Measurements from ENCODE around the gene HOXA1. TPM values are rescaled to one million over a fixed set of nuclear protein-coding genes. Genes with fewer than 3 reads are reported as not detected.

Gene HOXA1
- total and polyA plus RNA-seq, 2 of the 8 experiments (the other 6 are each of a cell fraction or from before 2014, with no cell fraction given), result not detected

DNA sequence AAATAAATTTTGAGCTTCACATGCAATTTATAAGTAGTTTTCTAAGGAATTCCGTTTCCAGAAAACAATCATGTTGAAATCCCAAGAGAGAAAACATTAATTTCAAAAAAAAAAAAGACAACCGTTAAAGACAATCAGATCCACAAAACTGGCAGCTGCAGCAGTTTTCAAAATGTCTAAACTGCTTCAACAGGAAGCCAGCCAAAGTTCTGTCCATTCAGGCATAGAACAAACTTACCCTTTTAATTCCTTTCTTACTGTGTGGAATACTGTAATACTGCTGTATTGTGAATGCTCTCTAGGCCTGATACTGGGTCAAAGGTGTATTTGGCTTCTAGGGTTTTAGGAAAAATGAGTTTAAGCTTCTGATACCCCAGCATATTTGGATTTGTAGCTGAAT, 31.6 kb downstream of the HOXA1 start:
- H3K79me2 ChIP-seq (ENCODE audit: control insufficient read depth in 1 of 2, insufficient read depth in 2 of 2, low read length in 2 of 2), result no peaks in the 10 kb centered on the region
- no peaks in the 10 kb centered on the region for H4K20me1 ChIP-seq (replicated peaks in 1 of 2; ENCODE audit: control insufficient read depth in 1 of 2, insufficient read depth in 2 of 2, low read length in 2 of 2)
- no peaks in the 10 kb centered on the region for H3K36me3 ChIP-seq (ENCODE audit: control insufficient read depth in 2 of 4, insufficient read depth in 4 of 4, low read length in 3 of 4)
- ChIA-PET POLR2A (ENCODE audit: partially characterized antibody) (no interaction called here), CTCF (ENCODE audit: partially characterized antibody) (interaction anchor here (0.7 to 2.3 kb wide), 4 partner anchors 13 to 16 kb away, joined by 3 to 8 read pairs (median 6); no protein-coding TSS in a partner anchor)
- no peak overlapping the region for H3K56ac ChIP-seq (replicated peaks; ENCODE audit: insufficient read length, low read depth, low read length)
- no peak overlapping the region for H3K27ac ChIP-seq (ENCODE audit: low read depth, low read length)
- TF ChIP-seq EGR1 (IDR thresholded peaks at IDR 0.05; ENCODE audit: borderline replicate concordance, low read depth, low read length), result no peak
- no peak for TF ChIP-seq RAD21 (IDR thresholded peaks at IDR 0.05 in 1 of 2, conservative IDR thresholded peaks at IDR 0.05 in 1 of 2; ENCODE audit: low read depth in 2 of 2, low read length in 2 of 2)
- TF ChIP-seq POLR2A (IDR thresholded peaks at IDR 0.05; ENCODE audit: control extremely low read depth in 1 of 2, low read depth in 2 of 2, low read length in 2 of 2), result no peak
- no peak for TF ChIP-seq ZNF274 (IDR thresholded peaks at IDR 0.05; ENCODE audit: borderline replicate concordance, extremely low read depth, low read length)
- no peak for TF ChIP-seq CTBP2 (IDR thresholded peaks at IDR 0.05; ENCODE audit: borderline replicate concordance, insufficient read depth, insufficient read length, low read length)
- TF ChIP-seq KDM4A (IDR thresholded peaks at IDR 0.05; ENCODE audit: low read depth, low read length, severe bottlenecking), result no peak
- TF ChIP-seq, protein P1, sequence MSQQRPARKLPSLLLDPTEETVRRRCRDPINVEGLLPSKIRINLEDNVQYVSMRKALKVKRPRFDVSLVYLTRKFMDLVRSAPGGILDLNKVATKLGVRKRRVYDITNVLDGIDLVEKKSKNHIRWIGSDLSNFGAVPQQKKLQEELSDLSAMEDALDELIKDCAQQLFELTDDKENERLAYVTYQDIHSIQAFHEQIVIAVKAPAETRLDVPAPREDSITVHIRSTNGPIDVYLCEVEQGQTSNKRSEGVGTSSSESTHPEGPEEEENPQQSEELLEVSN (IDR thresholded peaks at IDR 0.05), result no peak
- TF ChIP-seq CHD1 (IDR thresholded peaks at IDR 0.05; ENCODE audit: low read depth, low read length), result no peak
- TF ChIP-seq BACH1 (IDR thresholded peaks at IDR 0.05; ENCODE audit: low read length), result no peak
- no peak for TF ChIP-seq JUN (IDR thresholded peaks at IDR 0.05; ENCODE audit: low read depth, low read length)
- TF ChIP-seq KDM5A (IDR thresholded peaks at IDR 0.05; ENCODE audit: low read length), result no peak
- no peak for TF ChIP-seq CEBPB (IDR thresholded peaks at IDR 0.05; ENCODE audit: low read depth, low read length)
- no peak for TF ChIP-seq NANOG (IDR thresholded peaks at IDR 0.05; ENCODE audit: insufficient read depth, low read depth, low read length, poor library complexity, severe bottlenecking)
- no peak overlapping the region for H3K14ac ChIP-seq (ENCODE audit: insufficient read length)
- H3K4me2 ChIP-seq (ENCODE audit: insufficient read depth in 1 of 2, low read depth in 2 of 2, low read length in 2 of 2), result no peak overlapping the region
- no peak overlapping the region for H3K18ac ChIP-seq (ENCODE audit: extremely low read depth, low read length)
- no peaks in the 10 kb centered on the region for H3K27me3 ChIP-seq (replicated peaks in 1 of 4; ENCODE audit: control insufficient read depth in 3 of 4, extremely low read depth in 1 of 4, insufficient read depth in 3 of 4, low read length in 3 of 4)
- no peak overlapping the region for H2AFZ ChIP-seq (ENCODE audit: low read length)
- H3K9me3 ChIP-seq (ENCODE audit: insufficient read depth in 2 of 2, low read depth in 1 of 2, low read length in 1 of 2), result no peaks in the 10 kb centered on the region
- no peak overlapping the region for H2AK5ac ChIP-seq (ENCODE audit: low read depth, low read length)
- H3K4me3 ChIP-seq (ENCODE audit: extremely low read depth in 1 of 4, insufficient read depth in 2 of 4, low read depth in 3 of 4, low read length in 4 of 4), result no peak overlapping the region
- no peak overlapping the region for H3K23ac ChIP-seq (ENCODE audit: insufficient read length)
- H3K4me1 ChIP-seq (replicated peaks in 1 of 4; ENCODE audit: control insufficient read depth in 3 of 4, insufficient read depth in 4 of 4, low read length in 3 of 4), result no peaks in the 10 kb centered on the region
- no peak overlapping the region for H2BK120ac ChIP-seq (replicated peaks; ENCODE audit: low read depth, low read length)
- no peak for DNase-seq (ENCODE audit: low read depth in 1 of 2, low spot score in 2 of 2)
- H4K8ac ChIP-seq (ENCODE audit: extremely low read depth, insufficient read depth, low read length), result no peak overlapping the region
- no peak overlapping the region for H2BK20ac ChIP-seq (ENCODE audit: low read length)
- no peaks in the 10 kb centered on the region for H3K23me2 ChIP-seq (ENCODE audit: low read depth, low read length)
- no peak overlapping the region for H2BK15ac ChIP-seq (ENCODE audit: low read length)
- no peak overlapping the region for H2BK12ac ChIP-seq (ENCODE audit: low read depth, low read length)
- H3K9ac ChIP-seq (replicated peaks in 1 of 4; ENCODE audit: extremely low read depth in 1 of 4, low read depth in 3 of 4, low read length in 3 of 4), result no peak overlapping the region
- H4K91ac ChIP-seq (replicated peaks; ENCODE audit: insufficient read length, low read length), result no peak overlapping the region
- no peak overlapping the region for H4K5ac ChIP-seq (ENCODE audit: insufficient read length, low read depth, low read length)
- no peak overlapping the region for H2BK5ac ChIP-seq (ENCODE audit: low read depth, low read length)
- no peak overlapping the region for H3K4ac ChIP-seq (replicated peaks; ENCODE audit: insufficient read length, low read depth, low read length)
- 89% methylated on average over 2 of the region's 2 CpGs; no CpG with 5 or more reads in 1 of the 2 experiments for WGBS, 2 experiments (ENCODE audit: extremely low coverage in 1 of 2, insufficient coverage in 1 of 2, insufficient read length in 1 of 2, insufficient replicate concordance in 2 of 2, low coverage in 1 of 2, low lambda C conversion rate in 2 of 2, missing lambda C conversion rate in 1 of 2)
- FAIRE-seq, result no peak
- H3K79me1 ChIP-seq (ENCODE audit: low read depth, low read length), result no peaks in the 10 kb centered on the region
